ENCODE results near the gene TSLP. TPM values are rescaled to one million over a fixed set of nuclear protein-coding genes. Genes with fewer than 3 reads are reported as not detected.

TSLP gene
- total and polyA plus RNA-seq, 4 donors, result 0.25 to 1.6 (median 1.4) TPM; not detected in 1

DNA sequence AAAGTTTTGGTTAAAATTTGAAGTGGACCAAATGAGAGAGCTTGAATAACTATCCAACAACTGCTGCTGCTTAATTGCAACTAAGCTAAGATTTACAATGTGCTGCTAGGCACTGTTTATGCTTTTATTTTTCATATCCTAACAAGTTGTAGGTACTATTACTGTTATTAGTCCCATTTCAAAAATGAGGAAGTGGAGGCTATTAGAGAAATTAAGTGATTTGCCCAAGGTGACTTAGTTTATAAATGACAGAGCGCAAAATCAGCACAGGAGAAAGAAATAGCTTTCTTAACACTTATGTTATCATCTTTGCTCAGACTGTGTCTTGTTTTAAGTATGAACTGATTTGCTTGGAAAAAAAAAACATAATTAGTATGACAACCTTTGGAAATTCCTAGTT lies 43.7 kb downstream of the TSLP start (continued):
- TF ChIP-seq FOXA2 (IDR thresholded peaks at IDR 0.05) (no peak), EGR1 (IDR thresholded peaks at IDR 0.05; ENCODE audit: low read depth in 2 of 2) (no peak), RAD21 (IDR thresholded peaks at IDR 0.05) (no peak), SP1 (IDR thresholded peaks at IDR 0.05) (no peak)
- TF ChIP-seq, protein P1, sequence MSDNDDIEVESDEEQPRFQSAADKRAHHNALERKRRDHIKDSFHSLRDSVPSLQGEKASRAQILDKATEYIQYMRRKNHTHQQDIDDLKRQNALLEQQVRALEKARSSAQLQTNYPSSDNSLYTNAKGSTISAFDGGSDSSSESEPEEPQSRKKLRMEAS (IDR thresholded peaks at IDR 0.05), result no peak

DNA sequence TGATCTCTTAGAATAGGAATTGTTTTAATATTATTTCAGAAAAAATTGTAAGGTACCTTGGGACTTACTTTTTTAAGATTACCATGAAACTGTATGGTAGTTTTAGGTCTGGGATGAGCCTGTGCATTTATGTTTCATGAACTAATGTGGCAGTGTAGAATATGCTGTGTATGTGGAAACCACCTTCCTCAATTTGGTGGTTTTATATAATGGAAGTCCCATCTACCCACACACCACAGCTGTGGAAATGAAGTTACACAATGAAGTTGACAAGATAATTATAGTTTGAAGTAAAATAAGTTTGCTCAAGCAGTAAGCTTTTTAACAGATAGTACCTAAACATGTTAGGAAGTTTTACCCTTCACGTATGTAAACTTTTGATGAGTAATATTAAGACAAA lies 45.0 kb downstream of the TSLP start:
- Histone ChIP-seq H3K4me1 (ENCODE audit: control insufficient read depth in 4 of 4, insufficient read depth in 4 of 4, low read length in 3 of 4) (no peaks in the 10 kb centered on the region), H3K9me3 (ENCODE audit: control insufficient read depth in 4 of 4, low read length in 3 of 4) (no peaks in the 10 kb centered on the region), H3K27ac (ENCODE audit: low read depth in 1 of 2, low read length in 2 of 2) (no peak overlapping the region), H3K36me3 (ENCODE audit: control insufficient read depth in 4 of 4, insufficient read depth in 3 of 4, low read depth in 1 of 4, low read length in 3 of 4) (peaks cover 5 to 41% (median 33%) of the 10 kb centered on the region in 4 donors), H3K27me3 (ENCODE audit: control insufficient read depth in 4 of 4, insufficient read depth in 4 of 4, low read length in 3 of 4) (no peaks in the 10 kb centered on the region), H3K4me3 (ENCODE audit: low read depth in 1 of 3, low read length in 3 of 3) (no peak overlapping the region), H3K9ac (ENCODE audit: low read depth in 1 of 2, low read length in 2 of 2) (no peak overlapping the region)
- 86% methylated on average over 1 of the region's 1 CpG for WGBS
- DNase-seq (ENCODE audit: low spot score), result no peak
- TF ChIP-seq YY1 (IDR thresholded peaks at IDR 0.05) (no peak), RXRA (IDR thresholded peaks at IDR 0.05) (no peak), HNF4G (IDR thresholded peaks at IDR 0.05) (no peak), GABPA (IDR thresholded peaks at IDR 0.05 in 1 of 2, conservative IDR thresholded peaks at IDR 0.05 in 1 of 2) (no peak), HNF4A (conservative IDR thresholded peaks at IDR 0.05) (no peak), TAF1 (conservative IDR thresholded peaks at IDR 0.05) (no peak), JUND (IDR thresholded peaks at IDR 0.05) (no peak), FOXA2 (IDR thresholded peaks at IDR 0.05) (no peak), RAD21 (IDR thresholded peaks at IDR 0.05) (no peak), FOXA1 (IDR thresholded peaks at IDR 0.05) (no peak), NR2F2 (IDR thresholded peaks at IDR 0.05) (no peak), SP1 (IDR thresholded peaks at IDR 0.05) (no peak), EGR1 (IDR thresholded peaks at IDR 0.05; ENCODE audit: low read depth in 2 of 2) (no peak)
- TF ChIP-seq, protein P2, sequence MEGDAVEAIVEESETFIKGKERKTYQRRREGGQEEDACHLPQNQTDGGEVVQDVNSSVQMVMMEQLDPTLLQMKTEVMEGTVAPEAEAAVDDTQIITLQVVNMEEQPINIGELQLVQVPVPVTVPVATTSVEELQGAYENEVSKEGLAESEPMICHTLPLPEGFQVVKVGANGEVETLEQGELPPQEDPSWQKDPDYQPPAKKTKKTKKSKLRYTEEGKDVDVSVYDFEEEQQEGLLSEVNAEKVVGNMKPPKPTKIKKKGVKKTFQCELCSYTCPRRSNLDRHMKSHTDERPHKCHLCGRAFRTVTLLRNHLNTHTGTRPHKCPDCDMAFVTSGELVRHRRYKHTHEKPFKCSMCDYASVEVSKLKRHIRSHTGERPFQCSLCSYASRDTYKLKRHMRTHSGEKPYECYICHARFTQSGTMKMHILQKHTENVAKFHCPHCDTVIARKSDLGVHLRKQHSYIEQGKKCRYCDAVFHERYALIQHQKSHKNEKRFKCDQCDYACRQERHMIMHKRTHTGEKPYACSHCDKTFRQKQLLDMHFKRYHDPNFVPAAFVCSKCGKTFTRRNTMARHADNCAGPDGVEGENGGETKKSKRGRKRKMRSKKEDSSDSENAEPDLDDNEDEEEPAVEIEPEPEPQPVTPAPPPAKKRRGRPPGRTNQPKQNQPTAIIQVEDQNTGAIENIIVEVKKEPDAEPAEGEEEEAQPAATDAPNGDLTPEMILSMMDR (IDR thresholded peaks at IDR 0.05; ENCODE audit: low read depth, low read length, missing input control), result no peak
- TF ChIP-seq, protein P3, sequence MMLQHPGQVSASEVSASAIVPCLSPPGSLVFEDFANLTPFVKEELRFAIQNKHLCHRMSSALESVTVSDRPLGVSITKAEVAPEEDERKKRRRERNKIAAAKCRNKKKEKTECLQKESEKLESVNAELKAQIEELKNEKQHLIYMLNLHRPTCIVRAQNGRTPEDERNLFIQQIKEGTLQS (IDR thresholded peaks at IDR 0.05), result no peak
- TF ChIP-seq, protein P4, sequence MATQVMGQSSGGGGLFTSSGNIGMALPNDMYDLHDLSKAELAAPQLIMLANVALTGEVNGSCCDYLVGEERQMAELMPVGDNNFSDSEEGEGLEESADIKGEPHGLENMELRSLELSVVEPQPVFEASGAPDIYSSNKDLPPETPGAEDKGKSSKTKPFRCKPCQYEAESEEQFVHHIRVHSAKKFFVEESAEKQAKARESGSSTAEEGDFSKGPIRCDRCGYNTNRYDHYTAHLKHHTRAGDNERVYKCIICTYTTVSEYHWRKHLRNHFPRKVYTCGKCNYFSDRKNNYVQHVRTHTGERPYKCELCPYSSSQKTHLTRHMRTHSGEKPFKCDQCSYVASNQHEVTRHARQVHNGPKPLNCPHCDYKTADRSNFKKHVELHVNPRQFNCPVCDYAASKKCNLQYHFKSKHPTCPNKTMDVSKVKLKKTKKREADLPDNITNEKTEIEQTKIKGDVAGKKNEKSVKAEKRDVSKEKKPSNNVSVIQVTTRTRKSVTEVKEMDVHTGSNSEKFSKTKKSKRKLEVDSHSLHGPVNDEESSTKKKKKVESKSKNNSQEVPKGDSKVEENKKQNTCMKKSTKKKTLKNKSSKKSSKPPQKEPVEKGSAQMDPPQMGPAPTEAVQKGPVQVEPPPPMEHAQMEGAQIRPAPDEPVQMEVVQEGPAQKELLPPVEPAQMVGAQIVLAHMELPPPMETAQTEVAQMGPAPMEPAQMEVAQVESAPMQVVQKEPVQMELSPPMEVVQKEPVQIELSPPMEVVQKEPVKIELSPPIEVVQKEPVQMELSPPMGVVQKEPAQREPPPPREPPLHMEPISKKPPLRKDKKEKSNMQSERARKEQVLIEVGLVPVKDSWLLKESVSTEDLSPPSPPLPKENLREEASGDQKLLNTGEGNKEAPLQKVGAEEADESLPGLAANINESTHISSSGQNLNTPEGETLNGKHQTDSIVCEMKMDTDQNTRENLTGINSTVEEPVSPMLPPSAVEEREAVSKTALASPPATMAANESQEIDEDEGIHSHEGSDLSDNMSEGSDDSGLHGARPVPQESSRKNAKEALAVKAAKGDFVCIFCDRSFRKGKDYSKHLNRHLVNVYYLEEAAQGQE (IDR thresholded peaks at IDR 0.05), result no peak
- TF ChIP-seq, protein P1 (IDR thresholded peaks at IDR 0.05), result no peak
- TF ChIP-seq, protein P5, sequence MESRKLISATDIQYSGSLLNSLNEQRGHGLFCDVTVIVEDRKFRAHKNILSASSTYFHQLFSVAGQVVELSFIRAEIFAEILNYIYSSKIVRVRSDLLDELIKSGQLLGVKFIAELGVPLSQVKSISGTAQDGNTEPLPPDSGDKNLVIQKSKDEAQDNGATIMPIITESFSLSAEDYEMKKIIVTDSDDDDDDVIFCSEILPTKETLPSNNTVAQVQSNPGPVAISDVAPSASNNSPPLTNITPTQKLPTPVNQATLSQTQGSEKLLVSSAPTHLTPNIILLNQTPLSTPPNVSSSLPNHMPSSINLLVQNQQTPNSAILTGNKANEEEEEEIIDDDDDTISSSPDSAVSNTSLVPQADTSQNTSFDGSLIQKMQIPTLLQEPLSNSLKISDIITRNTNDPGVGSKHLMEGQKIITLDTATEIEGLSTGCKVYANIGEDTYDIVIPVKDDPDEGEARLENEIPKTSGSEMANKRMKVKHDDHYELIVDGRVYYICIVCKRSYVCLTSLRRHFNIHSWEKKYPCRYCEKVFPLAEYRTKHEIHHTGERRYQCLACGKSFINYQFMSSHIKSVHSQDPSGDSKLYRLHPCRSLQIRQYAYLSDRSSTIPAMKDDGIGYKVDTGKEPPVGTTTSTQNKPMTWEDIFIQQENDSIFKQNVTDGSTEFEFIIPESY (IDR thresholded peaks at IDR 0.05), result no peak
